Measurements from ENCODE around the gene CCDC157. TPM values are rescaled to one million over a fixed set of nuclear protein-coding genes. Genes with fewer than 3 reads are reported as not detected.

The CCDC157 gene
- total RNA-seq, 2 experiments from 2014 or later, result 3.3 to 3.4 TPM

GRCh38 chr22:30357650-30358215 is 926 bp downstream of the CCDC157 start:
- H2AFZ ChIP-seq (ENCODE audit: low read length), result no peak overlapping the region
- H3K9me3 ChIP-seq (ENCODE audit: low read length), result no peaks in the 10 kb centered on the region
- no TSS peak for BruUV-seq (replicated peaks)
- CTCF ChIA-PET (ENCODE audit: unreplicated experiment), result no interaction called here
- DNase-seq (ENCODE audit: low spot score), result no peak
- H3K4me1 ChIP-seq (ENCODE audit: insufficient read depth, low read length, poor library complexity, severe bottlenecking), result peaks cover 27% of the 10 kb centered on the region
- peaks cover 29% of the 10 kb centered on the region for H3K79me2 ChIP-seq (ENCODE audit: insufficient read depth, low read depth, low read length)
- TF ChIP-seq EZH2phosphoT487 (IDR thresholded peaks at IDR 0.05; ENCODE audit: borderline replicate concordance, low read depth, low read length) (no peak), CTCF (conservative IDR thresholded peaks at IDR 0.05; ENCODE audit: low read length) (no peak)
- peak overlapping the region; percentile 89 for H3K4me3 ChIP-seq (ENCODE audit: low read depth, low read length, poor library complexity, severe bottlenecking)
- peaks cover 16% of the 10 kb centered on the region for H3K36me3 ChIP-seq (ENCODE audit: insufficient read depth, low read length)
- no peak overlapping the region for H3K27ac ChIP-seq (ENCODE audit: low read depth, low read length, poor library complexity, severe bottlenecking)
- POLR2A ChIA-PET, result interaction anchor here (0.5 kb wide), 1 partner anchor 11 kb away, joined by 3 read pairs; no protein-coding TSS in a partner anchor
- peak overlapping the region; percentile 87 for H3K4me2 ChIP-seq (ENCODE audit: low read length)
- peaks cover 21% of the 10 kb centered on the region for H4K20me1 ChIP-seq (ENCODE audit: insufficient read depth, low read length)
- H3K9me2 ChIP-seq (ENCODE audit: insufficient read depth, low read length), result no peaks in the 10 kb centered on the region
- intact Hi-C loops (cut with micrococcal nuclease; ENCODE audit: unreplicated experiment), result no loop called here

GRCh38 chr22:30358541-30358940 is 1.7 kb downstream of the CCDC157 start:
- Histone ChIP-seq H3K4me1 (ENCODE audit: insufficient read depth, low read length, poor library complexity, severe bottlenecking) (peaks cover 27% of the 10 kb centered on the region), H3K4me2 (ENCODE audit: low read length) (no peak overlapping the region), H3K27ac (ENCODE audit: low read depth, low read length, poor library complexity, severe bottlenecking) (no peak overlapping the region), H3K79me2 (ENCODE audit: insufficient read depth, low read depth, low read length) (peaks cover 29% of the 10 kb centered on the region), H3K4me3 (ENCODE audit: low read depth, low read length, poor library complexity, severe bottlenecking) (no peak overlapping the region), H3K36me3 (ENCODE audit: insufficient read depth, low read length) (peaks cover 11% of the 10 kb centered on the region), H2AFZ (ENCODE audit: low read length) (no peak overlapping the region), H3K9me3 (ENCODE audit: low read length) (no peaks in the 10 kb centered on the region), H3K9me2 (ENCODE audit: insufficient read depth, low read length) (no peaks in the 10 kb centered on the region), H4K20me1 (ENCODE audit: insufficient read depth, low read length) (peaks cover 21% of the 10 kb centered on the region)
- DNase-seq (ENCODE audit: low spot score), result no peak
- CTCF ChIA-PET (ENCODE audit: unreplicated experiment), result no interaction called here
- POLR2A ChIA-PET, result interaction anchor here (0.5 kb wide), 1 partner anchor 12 kb away, joined by 3 read pairs; no protein-coding TSS in a partner anchor
- BruUV-seq (replicated peaks), result no TSS peak
- no peak for TF ChIP-seq EZH2phosphoT487 (IDR thresholded peaks at IDR 0.05; ENCODE audit: borderline replicate concordance, low read depth, low read length)
- TF ChIP-seq CTCF (conservative IDR thresholded peaks at IDR 0.05; ENCODE audit: low read length), result no peak
- intact Hi-C loops (cut with micrococcal nuclease; ENCODE audit: unreplicated experiment), result no loop called here

- CTCF ChIA-PET (ENCODE audit: unreplicated experiment), result no interaction called here
- H3K4me3 ChIP-seq (ENCODE audit: low read depth, low read length, poor library complexity, severe bottlenecking), result no peak overlapping the region
Measured at GRCh38 chr22:30361916-30362650, 5.3 kb downstream of the CCDC157 start.

More at GRCh38 chr22:30361916-30362650, 5.3 kb downstream of the CCDC157 start:
- BruUV-seq (replicated peaks), result no TSS peak
- no peak for TF ChIP-seq EZH2phosphoT487 (IDR thresholded peaks at IDR 0.05; ENCODE audit: borderline replicate concordance, low read depth, low read length)
- no peak for TF ChIP-seq CTCF (conservative IDR thresholded peaks at IDR 0.05; ENCODE audit: low read length)
- intact Hi-C loops (cut with micrococcal nuclease; ENCODE audit: unreplicated experiment), result no loop called here
- no peaks in the 10 kb centered on the region for H3K9me3 ChIP-seq (ENCODE audit: low read length)
- no peaks in the 10 kb centered on the region for H3K9me2 ChIP-seq (ENCODE audit: insufficient read depth, low read length)
- H3K4me2 ChIP-seq (ENCODE audit: low read length), result no peak overlapping the region
- peaks cover 11% of the 10 kb centered on the region for H3K4me1 ChIP-seq (ENCODE audit: insufficient read depth, low read length, poor library complexity, severe bottlenecking)
- no peaks in the 10 kb centered on the region for H4K20me1 ChIP-seq (ENCODE audit: insufficient read depth, low read length)
- H3K36me3 ChIP-seq (ENCODE audit: insufficient read depth, low read length), result no peaks in the 10 kb centered on the region
- no peaks in the 10 kb centered on the region for H3K79me2 ChIP-seq (ENCODE audit: insufficient read depth, low read depth, low read length)
- H3K27ac ChIP-seq (ENCODE audit: low read depth, low read length, poor library complexity, severe bottlenecking), result no peak overlapping the region
- POLR2A ChIA-PET, result no interaction called here
- no peak for DNase-seq (ENCODE audit: low spot score)
- no peak overlapping the region for H2AFZ ChIP-seq (ENCODE audit: low read length)

Data from OCI-LY7 (cell line).